COLO829 (cell line): ENCODE measurements around the gene AP1S3.
"Not testable (repeated sequence)": the region's sequence is repeated elsewhere in the genome, so short reads cannot be mapped to it uniquely, and the experiment has no call there.

ENCODE experiments used
- DNase-seq: peaks from one replicate; pipeline ENCODE4 v3.0.0; 2012; ENCODE audit warnings: low spot score

AP1S3 gene

GRCh38 chr2:223837287-223838061 lies at the start of gene AP1S3:
Gene AP1S3 (minus strand): TSS chr2:223837582. CDS start chr2:223837450, 132 bp downstream.
- peak; percentile 63 for DNase-seq

- DNase-seq = peak; percentile 65
Measured at GRCh38 chr2:223887127-223887526, 49.7 kb upstream of the AP1S3 start.

- no peak for DNase-seq
Measured at GRCh38 chr2:223886726-223887125, 49.3 kb upstream of the AP1S3 start.

GRCh38 chr2:223884399-223884798 lies 47.0 kb upstream of the AP1S3 start:
- DNase-seq = no peak

- no peak for DNase-seq
Measured at GRCh38 chr2:223882715-223883114, 45.3 kb upstream of the AP1S3 start.

- DNase-seq = no peak
Measured at GRCh38 chr2:223880796-223881195, 43.4 kb upstream of the AP1S3 start.

GRCh38 chr2:223877721-223878410 lies 40.5 kb upstream of the AP1S3 start:
- no peak for DNase-seq

GRCh38 chr2:223873672-223874071 lies 36.3 kb upstream of the AP1S3 start:
- DNase-seq = no peak

- not testable (repeated sequence) for DNase-seq
Measured at GRCh38 chr2:223872772-223873171, 35.4 kb upstream of the AP1S3 start.

GRCh38 chr2:223871661-223872060 lies 34.3 kb upstream of the AP1S3 start:
- DNase-seq = not testable (repeated sequence)

- DNase-seq = no peak
Measured at GRCh38 chr2:223870840-223871611, 33.6 kb upstream of the AP1S3 start.

- no peak for DNase-seq
Measured at GRCh38 chr2:223868005-223868404, 30.6 kb upstream of the AP1S3 start.

- DNase-seq = no peak
Measured at GRCh38 chr2:223865907-223866508, 28.6 kb upstream of the AP1S3 start.

- no peak for DNase-seq
Measured at GRCh38 chr2:223865124-223865523, 27.7 kb upstream of the AP1S3 start.

- DNase-seq = no peak
Measured at GRCh38 chr2:223863491-223863890, 26.1 kb upstream of the AP1S3 start.

- DNase-seq = no peak
Measured at GRCh38 chr2:223860809-223861738, 23.7 kb upstream of the AP1S3 start.

GRCh38 chr2:223859070-223859469 lies 21.7 kb upstream of the AP1S3 start:
- DNase-seq = no peak

- no peak for DNase-seq
Measured at GRCh38 chr2:223856584-223856983, 19.2 kb upstream of the AP1S3 start.

- DNase-seq = no peak
Measured at GRCh38 chr2:223856021-223856420, 18.6 kb upstream of the AP1S3 start.

GRCh38 chr2:223855426-223855825 lies 18.0 kb upstream of the AP1S3 start:
- DNase-seq = no peak

- DNase-seq = no peak
Measured at GRCh38 chr2:223854741-223855140, 17.4 kb upstream of the AP1S3 start.
